ENCODE results near the gene FAM120B.

The FAM120B gene

DNA sequence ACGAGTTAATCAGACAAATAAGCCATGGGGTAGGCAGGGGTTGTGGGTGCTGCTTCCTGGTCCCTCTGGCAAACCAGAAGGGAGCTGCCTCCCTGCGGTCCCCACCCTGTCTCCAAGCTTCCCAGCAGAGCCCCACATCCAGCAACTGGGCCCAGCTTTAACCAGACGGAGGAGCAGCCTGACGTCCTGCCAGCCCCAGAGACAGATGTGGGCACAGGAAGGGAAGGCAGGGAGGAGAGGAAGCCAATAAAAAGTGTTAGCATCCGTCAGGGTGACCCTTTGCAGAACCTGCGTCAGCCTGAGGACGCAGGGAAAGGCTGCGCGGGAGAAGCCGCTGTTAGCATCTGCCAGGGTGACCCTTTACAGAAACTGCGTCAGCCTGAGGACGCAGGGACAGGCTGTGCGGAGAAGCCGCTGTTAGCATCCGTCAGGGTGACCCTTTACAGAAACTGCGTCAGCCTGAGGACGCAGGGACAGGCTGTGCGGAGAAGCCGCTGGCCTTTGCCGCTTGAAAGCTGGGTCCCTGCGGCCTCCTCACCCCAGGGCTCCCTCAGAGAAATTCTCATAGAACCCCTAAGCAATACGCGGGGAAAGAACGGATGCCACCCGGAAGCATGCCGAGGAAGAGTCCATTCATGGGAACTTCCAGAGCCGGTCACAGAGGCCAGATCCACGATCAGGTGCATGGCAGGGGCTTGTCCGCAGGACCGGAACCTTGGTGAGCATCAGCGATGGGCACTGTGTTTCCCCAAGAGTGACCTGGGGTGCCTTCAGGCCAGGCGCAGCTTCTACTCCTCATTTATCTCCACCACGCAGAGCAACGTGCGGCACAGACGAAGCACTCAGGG is 31.6 kb upstream of the FAM120B start:
- TF ChIP-seq, protein P1, sequence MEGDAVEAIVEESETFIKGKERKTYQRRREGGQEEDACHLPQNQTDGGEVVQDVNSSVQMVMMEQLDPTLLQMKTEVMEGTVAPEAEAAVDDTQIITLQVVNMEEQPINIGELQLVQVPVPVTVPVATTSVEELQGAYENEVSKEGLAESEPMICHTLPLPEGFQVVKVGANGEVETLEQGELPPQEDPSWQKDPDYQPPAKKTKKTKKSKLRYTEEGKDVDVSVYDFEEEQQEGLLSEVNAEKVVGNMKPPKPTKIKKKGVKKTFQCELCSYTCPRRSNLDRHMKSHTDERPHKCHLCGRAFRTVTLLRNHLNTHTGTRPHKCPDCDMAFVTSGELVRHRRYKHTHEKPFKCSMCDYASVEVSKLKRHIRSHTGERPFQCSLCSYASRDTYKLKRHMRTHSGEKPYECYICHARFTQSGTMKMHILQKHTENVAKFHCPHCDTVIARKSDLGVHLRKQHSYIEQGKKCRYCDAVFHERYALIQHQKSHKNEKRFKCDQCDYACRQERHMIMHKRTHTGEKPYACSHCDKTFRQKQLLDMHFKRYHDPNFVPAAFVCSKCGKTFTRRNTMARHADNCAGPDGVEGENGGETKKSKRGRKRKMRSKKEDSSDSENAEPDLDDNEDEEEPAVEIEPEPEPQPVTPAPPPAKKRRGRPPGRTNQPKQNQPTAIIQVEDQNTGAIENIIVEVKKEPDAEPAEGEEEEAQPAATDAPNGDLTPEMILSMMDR (IDR thresholded peaks at IDR 0.05; ENCODE audit: low read depth, low read length): no peak
- Histone ChIP-seq H3K9me3 (ENCODE audit: severe bottlenecking) (no peaks in the 10 kb centered on the region), H3K27ac (no peak overlapping the region), H3K36me3 (no peaks in the 10 kb centered on the region), H3K27me3 (ENCODE audit: insufficient read depth, low read depth, severe bottlenecking) (no peaks in the 10 kb centered on the region), H3K4me3 (ENCODE audit: low read depth, low read length) (no peak overlapping the region)
- no peak for DNase-seq

GRCh38 chr6:170276369-170277057 is 30.0 kb upstream of the FAM120B start:
- Histone ChIP-seq H3K36me3 (no peaks in the 10 kb centered on the region), H3K27ac (no peak overlapping the region), H3K4me3 (ENCODE audit: low read depth, low read length) (no peak overlapping the region), H3K27me3 (ENCODE audit: insufficient read depth, low read depth, severe bottlenecking) (no peaks in the 10 kb centered on the region), H3K9me3 (ENCODE audit: severe bottlenecking) (no peaks in the 10 kb centered on the region)
- TF ChIP-seq, protein P1 (IDR thresholded peaks at IDR 0.05; ENCODE audit: low read depth, low read length): no peak
- no peak for DNase-seq

DNA sequence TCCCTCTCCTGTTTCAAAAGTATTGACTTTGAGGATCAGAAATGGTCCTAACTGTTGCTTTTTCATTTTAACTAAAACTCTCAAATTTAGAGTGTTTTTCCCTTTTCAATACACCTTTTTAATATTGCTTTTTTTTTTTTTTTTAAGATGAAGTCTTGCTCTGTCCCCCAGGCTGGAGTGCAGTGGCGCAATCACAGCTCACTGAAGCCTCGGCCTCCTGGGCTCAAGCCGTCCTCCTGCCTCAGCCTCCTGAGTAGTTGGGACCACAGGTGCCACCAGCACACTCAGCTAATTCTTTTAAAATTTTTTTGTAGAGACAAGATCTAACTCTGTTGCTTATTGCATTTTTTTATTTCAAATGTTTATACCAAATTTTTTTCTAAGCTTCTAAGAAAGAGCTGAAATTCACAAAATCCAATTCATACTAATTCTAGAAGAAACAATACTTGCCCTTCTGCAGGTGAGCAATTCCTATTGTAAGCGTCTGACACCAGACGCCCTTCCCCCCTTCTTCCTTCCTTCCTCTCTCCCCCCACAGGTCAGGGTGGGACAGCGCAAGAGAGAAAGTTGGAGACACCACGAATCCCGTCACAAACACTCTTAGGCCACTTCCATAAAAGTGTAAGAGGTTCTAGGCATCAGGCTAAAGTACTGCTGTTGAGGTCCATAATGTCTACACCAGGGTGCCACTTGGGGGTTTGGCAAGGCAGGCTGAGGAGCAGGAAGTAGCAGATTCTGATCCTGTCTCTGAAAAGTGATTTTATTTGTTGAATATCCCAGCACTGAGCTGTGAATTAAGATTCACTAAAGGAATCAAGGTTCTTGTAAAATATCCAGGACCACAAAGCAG is 28.4 kb upstream of the FAM120B start:
- H3K9me3 ChIP-seq (ENCODE audit: severe bottlenecking): no peaks in the 10 kb centered on the region
- no peaks in the 10 kb centered on the region for H3K36me3 ChIP-seq
- TF ChIP-seq, protein P1 (IDR thresholded peaks at IDR 0.05; ENCODE audit: low read depth, low read length): no peak
- DNase-seq: no peak
- no peaks in the 10 kb centered on the region for H3K27me3 ChIP-seq (ENCODE audit: insufficient read depth, low read depth, severe bottlenecking)
- H3K4me3 ChIP-seq (ENCODE audit: low read depth, low read length): no peak overlapping the region
- no peak overlapping the region for H3K27ac ChIP-seq

GRCh38 chr6:170278743-170279094 is 27.8 kb upstream of the FAM120B start:
- Histone ChIP-seq H3K4me3 (ENCODE audit: low read depth, low read length) (no peak overlapping the region), H3K27me3 (ENCODE audit: insufficient read depth, low read depth, severe bottlenecking) (no peaks in the 10 kb centered on the region), H3K9me3 (ENCODE audit: severe bottlenecking) (no peaks in the 10 kb centered on the region), H3K27ac (no peak overlapping the region), H3K36me3 (no peaks in the 10 kb centered on the region)
- DNase-seq: no peak
- TF ChIP-seq, protein P1 (IDR thresholded peaks at IDR 0.05; ENCODE audit: low read depth, low read length): no peak

DNA sequence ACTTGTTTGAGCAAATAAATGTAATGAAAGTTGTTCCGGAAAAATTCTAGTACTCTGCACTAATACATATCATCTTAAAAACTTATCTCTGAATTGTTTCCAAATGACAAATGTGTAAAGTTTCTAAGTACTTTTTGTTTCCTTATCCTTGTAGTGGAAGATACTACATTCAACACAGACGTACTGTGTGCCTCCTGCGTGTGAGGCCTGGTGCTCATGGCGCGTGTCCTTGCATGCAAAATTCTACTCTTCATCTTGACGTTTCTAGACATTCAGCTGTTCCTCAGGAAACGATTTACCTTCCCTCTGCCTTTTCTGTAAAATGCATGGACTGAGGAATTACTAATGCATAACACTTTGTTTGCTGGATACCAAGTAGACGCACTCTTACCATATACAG is 27.1 kb upstream of the FAM120B start:
- TF ChIP-seq, protein P1 (IDR thresholded peaks at IDR 0.05; ENCODE audit: low read depth, low read length): no peak
- DNase-seq: no peak
- no peaks in the 10 kb centered on the region for H3K36me3 ChIP-seq
- no peaks in the 10 kb centered on the region for H3K9me3 ChIP-seq (ENCODE audit: severe bottlenecking)
- no peak overlapping the region for H3K4me3 ChIP-seq (ENCODE audit: low read depth, low read length)
- no peaks in the 10 kb centered on the region for H3K27me3 ChIP-seq (ENCODE audit: insufficient read depth, low read depth, severe bottlenecking)
- no peak overlapping the region for H3K27ac ChIP-seq

Measured in WERI-Rb-1 (cell line).